Vagina (tissue), 2 donors: ENCODE results near the gene FOXD2.

Experiments used
- CTCF ChIP-seq, 3 experiments: fragments of 450-650 bp in 2 of 3; fragments of 200-600 bp in 1 of 3; sonication (generic) in 1 of 3; IDR thresholded peaks; one replicate each; pipeline ENCODE4 v1.5.1; 2017 to 2019; ENCODE audit warnings: antibody characterized with exemption in 3 of 3, mild to moderate bottlenecking in 2 of 3, moderate library complexity in 2 of 3
- POLR2A ChIP-seq, 2 donors: fragments of 450-650 bp; IDR thresholded peaks; one replicate each; pipeline ENCODE4 v1.6.1; 2017; ENCODE audit warnings: antibody characterized with exemption in 2 of 2, mild to moderate bottlenecking in 2 of 2, moderate library complexity in 2 of 2
- POLR2AphosphoS5 ChIP-seq, 2 donors: sonication (generic); formaldehyde crosslinking; IDR thresholded peaks; one replicate each; pipeline ENCODE4 v1.9.0; 2017; ENCODE audit warnings: antibody characterized with exemption in 2 of 2, mild to moderate bottlenecking in 2 of 2, low read depth in 1 of 2; ENCODE audit not compliant: insufficient read depth in 1 of 2

GRCh38 chr1:47399138-47399845 lies 38.6 kb upstream of the FOXD2 start:
- TF ChIP-seq CTCF (IDR thresholded peaks at IDR 0.05) (no peak), POLR2A (IDR thresholded peaks at IDR 0.05) (no peak), POLR2AphosphoS5 (IDR thresholded peaks at IDR 0.05; ENCODE audit: insufficient read depth in 1 of 2, low read depth in 1 of 2) (no peak)
